Esophagus squamous epithelium (tissue), 4 donors: ENCODE results near the gene ZFYVE28.

Source experiments
- CTCF ChIP-seq, 6 experiments: fragments of 450-650 bp in 4 of 6; fragments of 200-600 bp in 2 of 6; sonication (generic) in 2 of 6; IDR thresholded peaks; one replicate each; pipeline ENCODE4 v1.5.1; 2016 to 2019; ENCODE audit warnings: antibody characterized with exemption in 6 of 6, mild to moderate bottlenecking in 4 of 6, moderate library complexity in 4 of 6
- POLR2A ChIP-seq, 4 donors: fragments of 450-650 bp; IDR thresholded peaks; one replicate each; pipeline ENCODE4 v1.6.1; 2017; ENCODE audit warnings: antibody characterized with exemption in 4 of 4, mild to moderate bottlenecking in 4 of 4, moderate library complexity in 3 of 4

GRCh38 chr4:2333356-2333841, 85.0 kb downstream of the ZFYVE28 start:
- TF ChIP-seq CTCF (IDR thresholded peaks at IDR 0.05) = no peak
- TF ChIP-seq POLR2A (IDR thresholded peaks at IDR 0.05) = no peak
